ENCODE results near the gene AGAP2. TPM values are rescaled to one million over a fixed set of nuclear protein-coding genes. Genes with fewer than 3 reads are reported as not detected.

Gene AGAP2
- total and polyA plus RNA-seq, 2 of the 8 experiments (the other 6 are each of a cell fraction or from before 2014, with no cell fraction given) = 1.5 TPM

GRCh38 chr12:57756406-57757341 is 18.1 kb upstream of the AGAP2 start (continued):
- TF ChIP-seq EZH2 (IDR thresholded peaks at IDR 0.05; ENCODE audit: low read depth, low read length, severe bottlenecking) = peak; percentile 62
- no peak for TF ChIP-seq SIRT6 (IDR thresholded peaks at IDR 0.05; ENCODE audit: low read length)
- peak; percentile 73 for TF ChIP-seq SUZ12 (IDR thresholded peaks at IDR 0.05; ENCODE audit: low read length)
- TF ChIP-seq ASH2L (IDR thresholded peaks at IDR 0.05; ENCODE audit: low read length) = no peak
- no peak for TF ChIP-seq SP1 (IDR thresholded peaks at IDR 0.05; ENCODE audit: low read depth, low read length)
- no peak for TF ChIP-seq CTBP2 (IDR thresholded peaks at IDR 0.05; ENCODE audit: borderline replicate concordance, insufficient read depth, insufficient read length, low read length)
- TF ChIP-seq TAF7 (optimal IDR thresholded peaks at IDR 0.05; ENCODE audit: borderline replicate concordance, low read depth, low read length) = no peak
- no peak for TF ChIP-seq MAFK (IDR thresholded peaks at IDR 0.05; ENCODE audit: low read depth, low read length)
- TF ChIP-seq TEAD4 (IDR thresholded peaks at IDR 0.05; ENCODE audit: low read depth, low read length) = no peak
- peak; percentile 83 to 98 (median 97) for TF ChIP-seq CTCF (IDR thresholded peaks at IDR 0.05; ENCODE audit: control extremely low read depth in 1 of 3, insufficient read depth in 1 of 3, low read depth in 1 of 3, low read length in 3 of 3)
- TF ChIP-seq CREB1 (IDR thresholded peaks at IDR 0.05) = peak; percentile 61
- peak; percentile 42 to 76; a peak in 1 of 4 replicates for TF ChIP-seq SIN3A (conservative IDR thresholded peaks at IDR 0.05 in 1 of 2, IDR thresholded peaks at IDR 0.05 in 1 of 2; ENCODE audit: low read depth in 1 of 2, low read length in 2 of 2)
- TF ChIP-seq POU5F1 (IDR thresholded peaks at IDR 0.05; ENCODE audit: low read depth, low read length) = no peak
- no peak for TF ChIP-seq SP2 (IDR thresholded peaks at IDR 0.05; ENCODE audit: low read length)
- TF ChIP-seq, protein P1, sequence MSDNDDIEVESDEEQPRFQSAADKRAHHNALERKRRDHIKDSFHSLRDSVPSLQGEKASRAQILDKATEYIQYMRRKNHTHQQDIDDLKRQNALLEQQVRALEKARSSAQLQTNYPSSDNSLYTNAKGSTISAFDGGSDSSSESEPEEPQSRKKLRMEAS (IDR thresholded peaks at IDR 0.05) = 0 out of 2 replicates have a peak, but pooled peaks have one; percentile 34
- TF ChIP-seq KDM5A (IDR thresholded peaks at IDR 0.05; ENCODE audit: low read length) = no peak
- peak; percentile 65; the same call in 1 of the 2 replicates for TF ChIP-seq GABPA (IDR thresholded peaks at IDR 0.05; ENCODE audit: borderline replicate concordance, insufficient read depth, low read length)
- no peak for TF ChIP-seq CEBPB (IDR thresholded peaks at IDR 0.05; ENCODE audit: low read depth, low read length)
- no peak for TF ChIP-seq ATF3 (IDR thresholded peaks at IDR 0.05; ENCODE audit: insufficient read depth, low read depth, low read length)
- no peak for TF ChIP-seq GTF2F1 (IDR thresholded peaks at IDR 0.05; ENCODE audit: borderline replicate concordance, low read depth, low read length)
